OCI-LY3 (cell line): Measurements from ENCODE around the gene BRWD1.

Experiments
- H2AFZ ChIP-seq: fragments of 200-600, 300-600 bp; shearing (Covaris generic); 2 replicates; pipeline ENCODE4 v1.6.0; 2014; ENCODE audit warnings: antibody characterized with exemption, low read depth, low read length
- H3K27ac ChIP-seq: fragments of 200-600, 300-600 bp; sonication (generic); 2 replicates; pipeline ENCODE4 v1.5.1; 2014; ENCODE audit warnings: mild to moderate bottlenecking, low read length, moderate library complexity, mixed read lengths
- H3K27me3 ChIP-seq: fragments of 200-600, 300-600 bp; sonication (generic); 2 replicates; pipeline ENCODE4 v1.6.1; 2014; ENCODE audit warnings: low read depth, low read length, mixed read lengths
- H3K36me3 ChIP-seq: fragments of 200-600, 300-600 bp; sonication (generic); replicated peaks from 2 replicates; pipeline ENCODE3; 2014; ENCODE audit warnings: low read depth, low read length, mixed read lengths
- H3K4me1 ChIP-seq: fragments of 300-600, 200-600 bp; sonication (generic); 2 replicates; pipeline ENCODE4 v1.6.1; 2014; ENCODE audit warnings: low read length, mixed read lengths
- H3K4me2 ChIP-seq: fragments of 200-600, 300-600 bp; sonication (generic); 2 replicates; pipeline ENCODE4 v1.6.1; 2014; ENCODE audit warnings: low read length, mixed read lengths
- H3K4me3 ChIP-seq: fragments of 300-600, 200-600 bp; sonication (generic); 2 replicates; pipeline ENCODE4 v1.5.1; 2014; ENCODE audit warnings: antibody characterized with exemption, mild to moderate bottlenecking, low read length, moderate library complexity
- H3K79me2 ChIP-seq: fragments of 300-600, 200-600 bp; shearing (Covaris generic); 2 replicates; pipeline ENCODE4 v1.6.1; 2014; ENCODE audit warnings: mild to moderate bottlenecking, low read length, mixed read lengths
- H3K9ac ChIP-seq: fragments of 300-600, 200-600 bp; shearing (Covaris generic); 2 replicates; pipeline ENCODE4 v1.6.0; 2014; ENCODE audit warnings: mild to moderate bottlenecking, low read length, moderate library complexity
- H3K9me3 ChIP-seq: fragments of 200-600, 300-600 bp; shearing (Covaris generic); 2 replicates; pipeline ENCODE4 v1.6.1; 2014; ENCODE audit warnings: low read length, mixed read lengths; ENCODE audit not compliant: insufficient read depth
- H4K20me1 ChIP-seq: fragments of 200-600, 300-600 bp; sonication (generic); 2 replicates; pipeline ENCODE4 v1.6.1; 2016; ENCODE audit warnings: low read length, mixed read lengths; ENCODE audit not compliant: insufficient read depth
- CTCF ChIP-seq: fragments of 200-600, 300-600 bp; sonication (generic); IDR thresholded peaks from 2 replicates; pipeline ENCODE4 v1.5.1; 2014; ENCODE audit warnings: antibody characterized with exemption, low read length, low read depth
- EZH2phosphoT487 ChIP-seq: fragments of 200-600 bp; shearing (Covaris generic); IDR thresholded peaks from 2 replicates; pipeline ENCODE4 v1.6.1; 2018; ENCODE audit warnings: antibody characterized with exemption, mixed run types, low read depth

BRWD1 gene

DNA sequence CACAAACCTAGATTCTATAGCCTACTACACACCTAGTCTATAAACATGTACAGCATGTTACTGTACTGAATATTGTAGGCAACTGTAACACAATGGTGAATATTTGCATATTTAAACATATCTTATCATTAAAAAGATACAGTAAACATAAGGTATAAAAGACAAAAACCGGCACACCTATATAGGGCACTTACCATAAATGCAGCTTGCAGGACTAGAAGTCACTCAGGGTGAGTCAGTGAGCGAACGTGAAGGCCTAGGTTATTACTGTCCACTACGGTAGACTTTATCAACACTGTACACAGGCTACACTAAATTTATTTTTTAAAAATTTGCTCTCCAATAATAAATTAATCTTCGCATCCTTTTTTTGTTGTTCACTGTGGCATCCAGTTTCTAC, 143.5 kb downstream of the BRWD1 start:
- H3K27me3 ChIP-seq, result no peaks in the 10 kb centered on the region
- H3K9me3 ChIP-seq, result no peaks in the 10 kb centered on the region
- H2AFZ ChIP-seq, result no peak overlapping the region
- no peak overlapping the region for H3K4me2 ChIP-seq
- H3K9ac ChIP-seq, result no peak overlapping the region
- H3K79me2 ChIP-seq, result no peaks in the 10 kb centered on the region
- no peak for TF ChIP-seq EZH2phosphoT487
- TF ChIP-seq CTCF, result no peak
- H3K36me3 ChIP-seq, result peaks cover 37% of the 10 kb centered on the region
- H3K4me1 ChIP-seq, result no peaks in the 10 kb centered on the region
- H4K20me1 ChIP-seq, result no peaks in the 10 kb centered on the region
- H3K27ac ChIP-seq, result no peak overlapping the region
- H3K4me3 ChIP-seq, result no peak overlapping the region

GRCh38 chr21:39168800-39169199, 144.6 kb downstream of the BRWD1 start:
- Histone ChIP-seq H3K79me2 (no peaks in the 10 kb centered on the region), H3K4me2 (no peak overlapping the region), H3K27ac (no peak overlapping the region), H3K4me3 (no peak overlapping the region), H3K36me3 (peaks cover 26% of the 10 kb centered on the region), H3K27me3 (no peaks in the 10 kb centered on the region), H3K9me3 (no peaks in the 10 kb centered on the region), H4K20me1 (no peaks in the 10 kb centered on the region), H2AFZ (no peak overlapping the region), H3K4me1 (no peaks in the 10 kb centered on the region), H3K9ac (no peak overlapping the region)
- TF ChIP-seq EZH2phosphoT487 (no peak), CTCF (no peak)

GRCh38 chr21:39164523-39164922, 148.9 kb downstream of the BRWD1 start:
- no peaks in the 10 kb centered on the region for H3K79me2 ChIP-seq

GRCh38 chr21:39161064-39161463, 152.4 kb downstream of the BRWD1 start:
- H3K27ac ChIP-seq, result no peak overlapping the region
- H3K9me3 ChIP-seq, result no peaks in the 10 kb centered on the region
- no peak overlapping the region for H3K4me2 ChIP-seq
- no peaks in the 10 kb centered on the region for H3K4me1 ChIP-seq
- no peak overlapping the region for H2AFZ ChIP-seq
- no peaks in the 10 kb centered on the region for H3K79me2 ChIP-seq
- no peak for TF ChIP-seq CTCF
- no peak for TF ChIP-seq EZH2phosphoT487
- no peak overlapping the region for H3K4me3 ChIP-seq
- no peak overlapping the region for H3K9ac ChIP-seq
- H3K27me3 ChIP-seq, result no peaks in the 10 kb centered on the region
- H4K20me1 ChIP-seq, result no peaks in the 10 kb centered on the region
- H3K36me3 ChIP-seq, result no peaks in the 10 kb centered on the region

More at GRCh38 chr21:39164523-39164922, 148.9 kb downstream of the BRWD1 start:
- H3K36me3 ChIP-seq, result peaks cover 9% of the 10 kb centered on the region
- no peak overlapping the region for H3K27ac ChIP-seq
- no peak overlapping the region for H3K4me3 ChIP-seq
- no peaks in the 10 kb centered on the region for H3K4me1 ChIP-seq
- H2AFZ ChIP-seq, result no peak overlapping the region
- TF ChIP-seq EZH2phosphoT487 (no peak), CTCF (no peak)
- no peak overlapping the region for H3K4me2 ChIP-seq
- no peaks in the 10 kb centered on the region for H3K9me3 ChIP-seq
- H3K9ac ChIP-seq, result no peak overlapping the region
- H4K20me1 ChIP-seq, result no peaks in the 10 kb centered on the region
- no peaks in the 10 kb centered on the region for H3K27me3 ChIP-seq
